ENCODE results near the gene IKZF3.

Gene IKZF3

DNA sequence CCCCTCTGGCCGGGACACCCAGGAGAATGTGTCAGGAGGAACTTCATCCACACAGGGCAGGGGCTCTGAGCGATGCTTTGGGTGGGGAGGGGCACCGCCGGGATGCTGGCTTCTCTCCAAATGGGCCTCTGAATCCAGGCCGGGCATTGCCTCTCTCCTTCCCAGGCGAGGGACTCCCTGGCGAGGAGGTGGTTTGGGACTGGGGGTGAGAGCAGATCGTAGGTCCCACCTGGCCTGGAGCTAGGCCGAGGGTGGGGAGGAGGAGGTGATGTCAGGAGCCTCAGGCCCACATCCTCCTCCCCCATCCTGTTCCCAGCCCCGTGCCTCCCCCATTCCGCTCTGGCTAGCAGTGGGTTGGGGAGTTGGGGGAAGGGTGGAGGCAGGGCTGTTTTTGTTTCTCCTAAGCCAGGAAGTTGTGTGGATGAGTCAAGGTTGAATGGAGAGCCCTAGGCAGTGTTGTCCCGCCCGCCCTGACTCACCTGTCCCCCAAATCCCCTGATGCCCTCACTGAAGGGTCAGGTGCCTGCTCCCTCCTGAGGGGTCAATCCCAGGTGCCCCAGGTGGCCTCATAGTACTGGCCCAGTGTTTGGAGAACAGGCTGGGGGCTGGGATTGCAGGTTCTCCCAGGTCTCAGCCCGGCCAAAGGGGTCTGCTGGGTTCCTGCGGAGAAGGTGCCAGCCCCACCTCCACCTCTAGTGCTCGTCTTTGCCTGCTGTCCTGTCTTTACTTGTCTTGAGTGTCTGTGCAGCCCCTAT lies 123.6 kb downstream of the IKZF3 start:
- Histone ChIP-seq H3K9me2 (replicated peaks; ENCODE audit: low read depth, low read length) (no peaks in the 10 kb centered on the region), H3K4me1 (ENCODE audit: insufficient read depth, low read length, poor library complexity, severe bottlenecking) (no peaks in the 10 kb centered on the region), H3K27me3 (ENCODE audit: insufficient read depth, low read length, poor library complexity, severe bottlenecking) (no peaks in the 10 kb centered on the region), H2AFZ (ENCODE audit: low read length) (no peak overlapping the region), H3K79me2 (ENCODE audit: insufficient read depth, low read length) (no peaks in the 10 kb centered on the region), H3K9ac (ENCODE audit: low read depth, low read length, poor library complexity, severe bottlenecking) (no peak overlapping the region), H3K9me3 (ENCODE audit: insufficient read depth, low read depth, low read length) (no peaks in the 10 kb centered on the region), H4K20me1 (ENCODE audit: insufficient read depth, low read length, poor library complexity, severe bottlenecking) (no peaks in the 10 kb centered on the region), H3F3A (ENCODE audit: low read depth) (no peaks in the 10 kb centered on the region), H3K4me3 (ENCODE audit: low read length, poor library complexity, severe bottlenecking) (no peak overlapping the region), H3K4me2 (ENCODE audit: low read depth, low read length, poor library complexity, severe bottlenecking) (no peak overlapping the region), H3K36me3 (ENCODE audit: insufficient read depth, low read length) (no peaks in the 10 kb centered on the region)
- TF ChIP-seq, protein P1, sequence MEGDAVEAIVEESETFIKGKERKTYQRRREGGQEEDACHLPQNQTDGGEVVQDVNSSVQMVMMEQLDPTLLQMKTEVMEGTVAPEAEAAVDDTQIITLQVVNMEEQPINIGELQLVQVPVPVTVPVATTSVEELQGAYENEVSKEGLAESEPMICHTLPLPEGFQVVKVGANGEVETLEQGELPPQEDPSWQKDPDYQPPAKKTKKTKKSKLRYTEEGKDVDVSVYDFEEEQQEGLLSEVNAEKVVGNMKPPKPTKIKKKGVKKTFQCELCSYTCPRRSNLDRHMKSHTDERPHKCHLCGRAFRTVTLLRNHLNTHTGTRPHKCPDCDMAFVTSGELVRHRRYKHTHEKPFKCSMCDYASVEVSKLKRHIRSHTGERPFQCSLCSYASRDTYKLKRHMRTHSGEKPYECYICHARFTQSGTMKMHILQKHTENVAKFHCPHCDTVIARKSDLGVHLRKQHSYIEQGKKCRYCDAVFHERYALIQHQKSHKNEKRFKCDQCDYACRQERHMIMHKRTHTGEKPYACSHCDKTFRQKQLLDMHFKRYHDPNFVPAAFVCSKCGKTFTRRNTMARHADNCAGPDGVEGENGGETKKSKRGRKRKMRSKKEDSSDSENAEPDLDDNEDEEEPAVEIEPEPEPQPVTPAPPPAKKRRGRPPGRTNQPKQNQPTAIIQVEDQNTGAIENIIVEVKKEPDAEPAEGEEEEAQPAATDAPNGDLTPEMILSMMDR (conservative IDR thresholded peaks at IDR 0.05; ENCODE audit: low read length): no peak
- TF ChIP-seq EZH2phosphoT487 (IDR thresholded peaks at IDR 0.05; ENCODE audit: borderline replicate concordance): no peak

DNA sequence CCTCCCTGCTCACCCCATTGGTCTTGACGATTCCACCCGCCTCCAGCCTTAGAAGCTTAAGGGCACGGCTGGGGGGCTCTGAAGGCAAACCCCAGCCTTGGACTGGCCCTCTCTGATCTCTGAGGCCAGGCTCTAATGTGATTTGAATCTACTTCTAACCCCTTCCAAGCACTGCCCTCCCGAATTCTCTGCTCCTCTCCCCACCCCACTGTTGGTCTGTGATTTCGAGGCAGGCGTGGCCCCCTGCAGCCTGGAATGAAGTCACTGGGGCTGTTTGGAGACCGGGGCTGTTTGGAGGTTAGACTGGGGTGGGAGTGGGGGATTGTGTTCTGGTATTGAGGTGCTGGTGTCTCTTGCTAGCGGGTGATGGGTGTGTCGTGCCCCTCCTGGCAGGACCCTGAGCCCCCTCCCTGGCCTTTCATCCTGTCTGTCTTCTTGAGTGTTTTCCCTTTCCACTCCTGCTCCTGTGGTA lies 124.2 kb downstream of the IKZF3 start:
- no peaks in the 10 kb centered on the region for H3K9me3 ChIP-seq (ENCODE audit: insufficient read depth, low read depth, low read length)
- no peaks in the 10 kb centered on the region for H3K79me2 ChIP-seq (ENCODE audit: insufficient read depth, low read length)
- H3K9me2 ChIP-seq (replicated peaks; ENCODE audit: low read depth, low read length): no peaks in the 10 kb centered on the region
- no peaks in the 10 kb centered on the region for H3F3A ChIP-seq (ENCODE audit: low read depth)
- H4K20me1 ChIP-seq (ENCODE audit: insufficient read depth, low read length, poor library complexity, severe bottlenecking): no peaks in the 10 kb centered on the region
- H3K4me2 ChIP-seq (ENCODE audit: low read depth, low read length, poor library complexity, severe bottlenecking): no peak overlapping the region
- H3K4me3 ChIP-seq (ENCODE audit: low read length, poor library complexity, severe bottlenecking): no peak overlapping the region
- H3K27me3 ChIP-seq (ENCODE audit: insufficient read depth, low read length, poor library complexity, severe bottlenecking): no peaks in the 10 kb centered on the region
- no peaks in the 10 kb centered on the region for H3K4me1 ChIP-seq (ENCODE audit: insufficient read depth, low read length, poor library complexity, severe bottlenecking)
- H2AFZ ChIP-seq (ENCODE audit: low read length): no peak overlapping the region
- no peaks in the 10 kb centered on the region for H3K36me3 ChIP-seq (ENCODE audit: insufficient read depth, low read length)
- TF ChIP-seq, protein P1 (conservative IDR thresholded peaks at IDR 0.05; ENCODE audit: low read length): no peak
- TF ChIP-seq EZH2phosphoT487 (IDR thresholded peaks at IDR 0.05; ENCODE audit: borderline replicate concordance): no peak
- H3K9ac ChIP-seq (ENCODE audit: low read depth, low read length, poor library complexity, severe bottlenecking): no peak overlapping the region

DNA sequence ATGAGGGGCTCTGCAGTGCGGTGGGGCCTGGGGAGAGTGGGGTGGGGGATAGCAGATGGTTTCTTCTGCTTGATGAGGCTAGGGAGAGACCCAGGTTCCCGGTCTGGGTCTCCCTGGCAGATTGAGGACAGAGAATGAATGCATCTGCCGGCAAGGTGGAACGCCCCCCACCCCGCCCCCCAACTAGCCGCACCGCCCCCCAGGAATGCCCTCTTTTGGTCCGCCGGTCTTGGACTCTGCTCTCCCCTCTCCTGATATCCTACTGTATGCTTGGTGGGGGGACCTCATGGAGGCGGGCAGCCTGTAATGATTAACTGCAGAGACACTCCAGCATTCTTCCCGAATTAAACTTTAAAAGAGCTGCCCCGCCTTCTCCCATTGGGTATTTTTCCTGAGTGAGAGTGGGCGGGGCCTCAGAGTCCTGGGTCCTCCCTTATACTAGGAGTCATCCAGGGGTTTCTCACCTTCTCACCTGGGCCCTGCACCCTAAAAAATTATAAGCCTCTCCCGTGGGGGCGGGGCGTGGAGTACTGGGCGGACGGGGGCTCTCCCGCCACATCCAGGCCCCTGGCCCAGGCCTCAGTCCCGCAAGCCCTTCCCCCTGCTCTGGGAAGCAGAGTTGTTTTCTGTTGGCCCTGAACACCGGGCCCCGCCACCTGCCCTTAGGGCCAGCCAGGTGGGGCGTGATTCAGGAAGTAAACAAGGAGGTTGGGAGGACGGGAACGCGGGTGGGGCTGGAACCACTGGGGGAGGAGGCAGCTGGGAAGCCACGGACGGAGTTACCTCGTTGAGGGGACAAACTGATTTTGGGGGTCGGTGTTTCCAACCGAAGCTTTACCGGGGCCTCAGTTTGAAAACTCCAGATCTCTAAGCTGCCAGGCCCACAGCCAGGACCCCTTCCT lies 124.9 kb downstream of the IKZF3 start:
- H3K9me2 ChIP-seq (replicated peaks; ENCODE audit: low read depth, low read length): no peaks in the 10 kb centered on the region
- no peaks in the 10 kb centered on the region for H3K4me1 ChIP-seq (ENCODE audit: insufficient read depth, low read length, poor library complexity, severe bottlenecking)
- no peaks in the 10 kb centered on the region for H4K20me1 ChIP-seq (ENCODE audit: insufficient read depth, low read length, poor library complexity, severe bottlenecking)
- H3K4me3 ChIP-seq (ENCODE audit: low read length, poor library complexity, severe bottlenecking): no peak overlapping the region
- H3K9me3 ChIP-seq (ENCODE audit: insufficient read depth, low read depth, low read length): no peaks in the 10 kb centered on the region
- no peaks in the 10 kb centered on the region for H3K27me3 ChIP-seq (ENCODE audit: insufficient read depth, low read length, poor library complexity, severe bottlenecking)
- H3K4me2 ChIP-seq (ENCODE audit: low read depth, low read length, poor library complexity, severe bottlenecking): no peak overlapping the region
- no peak overlapping the region for H3K9ac ChIP-seq (ENCODE audit: low read depth, low read length, poor library complexity, severe bottlenecking)
- H3K36me3 ChIP-seq (ENCODE audit: insufficient read depth, low read length): no peaks in the 10 kb centered on the region
- H3F3A ChIP-seq (ENCODE audit: low read depth): no peaks in the 10 kb centered on the region
- no peak overlapping the region for H2AFZ ChIP-seq (ENCODE audit: low read length)
- H3K79me2 ChIP-seq (ENCODE audit: insufficient read depth, low read length): no peaks in the 10 kb centered on the region
- TF ChIP-seq, protein P1 (conservative IDR thresholded peaks at IDR 0.05; ENCODE audit: low read length): no peak
- no peak for TF ChIP-seq EZH2phosphoT487 (IDR thresholded peaks at IDR 0.05; ENCODE audit: borderline replicate concordance)

Measured in Loucy (cell line).